CD4-positive, alpha-beta T cell (primary cell): ENCODE results near the gene VNN1. TPM values are rescaled to one million over a fixed set of nuclear protein-coding genes. Genes with fewer than 3 reads are reported as not detected.
A peak's percentile ranks its signal among the peaks of the same experiment; 100 is the strongest.

ENCODE experiments used
- ATAC-seq: fragments of 200-7000 bp; cut with Tn5 transposase; one replicate; pipeline ENCODE4 v1.10.0; 2022; ENCODE audit warnings: mild to moderate bottlenecking; ENCODE audit not compliant: poor library complexity
- CTCF ChIA-PET: fragments of 350-600 bp; sonication (Branson Sonifier 250); formaldehyde crosslinking; loops from one replicate; lab custom pipeline; 2021; ENCODE audit warnings: antibody characterized with exemption, inconsistent platforms; lab: Charles Lee
- POLR2A ChIA-PET: fragments of 350-600 bp; sonication (Branson Sonifier 250); formaldehyde crosslinking; loops from one replicate; lab custom pipeline; 2021; ENCODE audit warnings: antibody characterized with exemption, inconsistent platforms; lab: Charles Lee
- DNase-seq, 14 experiments: peaks; one replicate each; pipeline ENCODE4 v3.0.0-alpha.2; 2013 to 2020; ENCODE audit warnings: mixed read lengths in 2 of 14
- H3K27ac ChIP-seq, 2 donors: one replicate each; pipeline versions ENCODE4 v1.5.1 to v1.7.0; 2013; ENCODE audit warnings: low read length in 2 of 2, low read depth in 1 of 2, mild to moderate bottlenecking in 1 of 2
- H3K27me3 ChIP-seq, 2 experiments: 1 replicate in 1 of 2; 2 replicates in 1 of 2; pipeline versions ENCODE4 v1.6.1 to v1.7.0; 2013; ENCODE audit warnings: low read length in 2 of 2, control low read depth in 1 of 2, mild to moderate bottlenecking in 1 of 2, moderate library complexity in 1 of 2; ENCODE audit not compliant: insufficient read depth in 2 of 2, control insufficient read depth in 1 of 2
- H3K36me3 ChIP-seq: one replicate; pipeline ENCODE4 v1.6.1; 2013; ENCODE audit warnings: low read length, control low read depth; ENCODE audit not compliant: insufficient read depth
- H3K4me1 ChIP-seq: one replicate; pipeline ENCODE4 v1.6.1; 2013; ENCODE audit warnings: low read length, control low read depth; ENCODE audit not compliant: insufficient read depth
- H3K4me3 ChIP-seq: one replicate; pipeline ENCODE4 v1.5.1; 2013; ENCODE audit warnings: mild to moderate bottlenecking, low read length, moderate library complexity
- H3K9me3 ChIP-seq, 2 experiments: 1 replicate in 1 of 2; 2 replicates in 1 of 2; pipeline versions ENCODE4 v1.6.1 to v1.7.0; 2013; ENCODE audit warnings: low read length in 2 of 2, mild to moderate bottlenecking in 2 of 2, control low read depth in 1 of 2, moderate library complexity in 1 of 2; ENCODE audit not compliant: control insufficient read depth in 1 of 2, insufficient read depth in 1 of 2
- H3K27ac Mint-ChIP-seq: one replicate; pipeline ENCODE4 v1.8.0; 2020; ENCODE audit warnings: mixed read lengths
- H3K27me3 Mint-ChIP-seq: one replicate; pipeline ENCODE4 v1.8.0; 2021; ENCODE audit warnings: mixed read lengths
- H3K36me3 Mint-ChIP-seq: one replicate; pipeline ENCODE4 v1.8.0; 2021; ENCODE audit warnings: low read depth, mixed read lengths
- H3K4me1 Mint-ChIP-seq: one replicate; pipeline ENCODE4 v1.8.0; 2021; ENCODE audit warnings: low read depth, mixed read lengths
- H3K4me3 Mint-ChIP-seq: one replicate; pipeline ENCODE4 v1.8.0; 2020; ENCODE audit warnings: mild to moderate bottlenecking, mixed read lengths
- H3K9me3 Mint-ChIP-seq: one replicate; pipeline ENCODE4 v1.8.0; 2020; ENCODE audit warnings: mixed read lengths
- intact Hi-C, 2 experiments: fragments of 100-400 bp; cut with DNase I in 1 of 2; cut with micrococcal nuclease in 1 of 2; formaldehyde crosslinking; loops; one replicate each; pipeline versions ENCODE4 v1.15.1 to v1.9.0; 2023 to 2025; cut with DNase I, micrococcal nuclease
- total RNA-seq, 174 experiments: library from RNA in 2 of 174; stranded (reverse) in 2 of 174; gene quantifications; one replicate each; pipeline ENCODE4 v1.2.3 and lab custom pipeline; 2021 to 2026
- TF ChIP-seq, protein P1 (sequence below): fragments of 200-600 bp; IDR thresholded peaks from one replicate; pipeline ENCODE4 v1.8.0; 2022; ENCODE audit warnings: antibody characterized with exemption, mild to moderate bottlenecking

The VNN1 gene
- total RNA-seq, 2 experiments from 2014 or later: not detected

DNA sequence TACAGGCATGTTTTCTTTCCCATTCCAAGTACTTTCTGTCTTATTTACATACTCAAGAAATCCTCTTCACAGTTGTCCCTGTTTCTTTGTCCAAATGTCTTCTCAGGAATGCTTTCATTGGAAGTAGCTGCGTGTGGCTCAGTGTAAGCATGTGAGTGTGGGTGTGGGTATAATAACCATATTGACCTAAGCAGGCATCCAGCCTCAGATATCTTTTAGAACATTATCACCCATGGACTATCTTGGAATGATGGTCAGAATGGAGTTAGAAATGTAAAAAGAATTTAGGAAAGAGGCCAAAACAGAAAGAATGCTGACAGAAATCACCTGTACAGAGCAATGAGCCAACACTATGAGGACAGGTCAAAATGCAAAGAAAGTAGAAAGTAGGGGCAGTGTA is 27.4 kb upstream of the VNN1 start:
- Histone ChIP-seq H3K27ac (no peak overlapping the region), H3K36me3 (peaks cover 4% of the 10 kb centered on the region), H3K27me3 (no peaks in the 10 kb centered on the region), H3K4me3 (no peak overlapping the region), H3K9me3 (no peaks in the 10 kb centered on the region), H3K4me1 (no peaks in the 10 kb centered on the region)
- ChIA-PET POLR2A (no interaction called here), CTCF (no interaction called here)
- ATAC-seq (no peak), DNase-seq (no peak)
- Mint-ChIP-seq H3K36me3 (peaks cover 42% of the 10 kb centered on the region), H3K4me3 (no peak overlapping the region), H3K27me3 (peaks cover 5% of the 10 kb centered on the region), H3K27ac (no peak overlapping the region), H3K9me3 (peaks cover 7% of the 10 kb centered on the region), H3K4me1 (peaks cover 1% of the 10 kb centered on the region)
- intact Hi-C loops: no loop called here
- TF ChIP-seq, protein P1, sequence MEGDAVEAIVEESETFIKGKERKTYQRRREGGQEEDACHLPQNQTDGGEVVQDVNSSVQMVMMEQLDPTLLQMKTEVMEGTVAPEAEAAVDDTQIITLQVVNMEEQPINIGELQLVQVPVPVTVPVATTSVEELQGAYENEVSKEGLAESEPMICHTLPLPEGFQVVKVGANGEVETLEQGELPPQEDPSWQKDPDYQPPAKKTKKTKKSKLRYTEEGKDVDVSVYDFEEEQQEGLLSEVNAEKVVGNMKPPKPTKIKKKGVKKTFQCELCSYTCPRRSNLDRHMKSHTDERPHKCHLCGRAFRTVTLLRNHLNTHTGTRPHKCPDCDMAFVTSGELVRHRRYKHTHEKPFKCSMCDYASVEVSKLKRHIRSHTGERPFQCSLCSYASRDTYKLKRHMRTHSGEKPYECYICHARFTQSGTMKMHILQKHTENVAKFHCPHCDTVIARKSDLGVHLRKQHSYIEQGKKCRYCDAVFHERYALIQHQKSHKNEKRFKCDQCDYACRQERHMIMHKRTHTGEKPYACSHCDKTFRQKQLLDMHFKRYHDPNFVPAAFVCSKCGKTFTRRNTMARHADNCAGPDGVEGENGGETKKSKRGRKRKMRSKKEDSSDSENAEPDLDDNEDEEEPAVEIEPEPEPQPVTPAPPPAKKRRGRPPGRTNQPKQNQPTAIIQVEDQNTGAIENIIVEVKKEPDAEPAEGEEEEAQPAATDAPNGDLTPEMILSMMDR: no peak

DNA sequence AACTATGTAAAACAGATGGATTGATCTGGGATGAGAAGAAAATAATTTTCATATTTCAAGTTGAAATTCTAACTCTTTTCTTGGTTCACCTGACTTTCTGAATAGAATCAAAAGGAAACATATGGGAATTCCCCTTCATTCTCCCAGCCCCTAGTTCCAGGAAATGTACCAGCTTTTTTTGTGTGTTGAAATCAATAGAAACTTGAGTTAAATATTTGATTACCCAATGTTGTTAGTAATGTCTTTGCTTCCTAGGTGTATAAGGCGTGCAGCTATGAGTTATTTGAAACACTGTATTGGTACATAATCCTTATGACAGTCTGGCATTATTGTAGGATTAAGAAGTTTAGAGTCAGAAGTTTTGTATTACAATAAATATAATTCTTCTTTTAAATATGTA is 22.4 kb upstream of the VNN1 start:
- Mint-ChIP-seq H3K9me3 (peaks cover 5% of the 10 kb centered on the region), H3K36me3 (peaks cover 1% of the 10 kb centered on the region), H3K4me3 (no peak overlapping the region), H3K4me1 (peaks cover 4% of the 10 kb centered on the region), H3K27me3 (peaks cover 5% of the 10 kb centered on the region), H3K27ac (no peak overlapping the region)
- no peak overlapping the region for H3K4me3 ChIP-seq
- no peaks in the 10 kb centered on the region for H3K9me3 ChIP-seq
- no peaks in the 10 kb centered on the region for H3K4me1 ChIP-seq
- DNase-seq (no peak), ATAC-seq (no peak)
- no peaks in the 10 kb centered on the region for H3K36me3 ChIP-seq
- TF ChIP-seq, protein P1: no peak
- ChIA-PET POLR2A (no interaction called here), CTCF (no interaction called here)
- no peak overlapping the region for H3K27ac ChIP-seq
- no peaks in the 10 kb centered on the region for H3K27me3 ChIP-seq
- intact Hi-C loops: no loop called here

DNA sequence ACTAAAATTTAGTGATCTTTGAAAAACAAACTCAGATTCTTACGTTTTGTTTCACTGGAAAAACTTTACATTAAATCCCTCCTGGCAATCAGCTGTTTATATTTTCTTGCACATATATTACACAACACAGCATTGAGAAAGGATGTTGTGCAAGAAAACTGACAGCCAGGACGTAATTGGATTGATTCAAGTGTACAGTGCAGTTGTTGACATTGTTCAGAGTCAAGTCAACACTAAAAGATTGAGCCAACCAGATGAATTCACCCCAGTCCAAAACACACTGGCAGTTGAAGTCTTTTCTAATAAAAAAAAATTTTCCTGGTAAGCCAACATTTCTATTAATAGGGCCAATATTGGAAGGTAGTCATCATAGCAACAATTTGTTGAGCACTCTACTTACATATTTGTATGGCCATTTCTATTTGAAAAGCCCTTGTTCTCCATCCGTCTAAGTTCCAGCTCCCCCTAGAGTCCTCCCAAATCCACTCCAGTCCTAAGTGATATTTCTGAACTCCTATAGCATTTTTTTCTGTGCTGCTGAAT is 20.9 kb upstream of the VNN1 start:
- DNase-seq (peak in 2 of 14 experiments; percentile 19 to 25), ATAC-seq (no peak)
- no peak overlapping the region for H3K27ac ChIP-seq
- H3K4me3 ChIP-seq: no peak overlapping the region
- no peaks in the 10 kb centered on the region for H3K36me3 Mint-ChIP-seq
- H3K4me1 ChIP-seq: no peaks in the 10 kb centered on the region
- H3K9me3 Mint-ChIP-seq: peaks cover 4% of the 10 kb centered on the region
- TF ChIP-seq, protein P1: no peak
- peaks cover 5% of the 10 kb centered on the region for H3K27me3 Mint-ChIP-seq
- CTCF ChIA-PET: no interaction called here
- no peaks in the 10 kb centered on the region for H3K36me3 ChIP-seq
- no peaks in the 10 kb centered on the region for H3K9me3 ChIP-seq
- POLR2A ChIA-PET: no interaction called here
- no peaks in the 10 kb centered on the region for H3K27me3 ChIP-seq
- no peak overlapping the region for H3K27ac Mint-ChIP-seq
- intact Hi-C loops: no loop called here
- H3K4me3 Mint-ChIP-seq: no peak overlapping the region
- H3K4me1 Mint-ChIP-seq: peaks cover 4% of the 10 kb centered on the region
